HG03457 (cell line): ENCODE data around the gene MECP2.
"Not testable (repeated sequence)": the region's sequence is repeated elsewhere in the genome, so short reads cannot be mapped to it uniquely, and the experiment has no call there.

ENCODE experiments used
- ATAC-seq: cut with Tn5 transposase; IDR thresholded peaks from one replicate; pipeline ENCODE4 v1.9.1; 2021; ENCODE audit warnings: moderate number of reproducible peaks; ENCODE audit not compliant: unreplicated experiment

Gene MECP2

DNA sequence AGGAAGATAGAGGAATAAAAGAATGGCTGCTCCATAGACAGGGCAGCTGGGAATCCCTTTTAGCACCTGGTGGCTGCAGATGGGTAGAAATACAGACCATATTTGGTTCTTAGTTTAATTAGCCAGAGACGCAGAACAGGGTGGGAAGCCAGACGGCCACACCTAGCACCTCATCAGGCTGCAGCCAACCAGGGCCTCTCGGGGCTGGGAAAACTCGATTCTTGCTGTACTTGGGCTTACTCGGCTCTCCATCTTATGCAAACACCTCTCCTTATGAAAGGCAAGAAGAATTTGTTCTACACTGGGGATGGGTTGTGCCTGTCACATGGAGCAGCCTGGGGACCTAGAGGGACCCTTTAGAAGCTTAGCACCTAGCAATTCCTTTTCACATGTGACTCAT, 97.5 kb downstream of the MECP2 start:
- ATAC-seq = no peak

DNA sequence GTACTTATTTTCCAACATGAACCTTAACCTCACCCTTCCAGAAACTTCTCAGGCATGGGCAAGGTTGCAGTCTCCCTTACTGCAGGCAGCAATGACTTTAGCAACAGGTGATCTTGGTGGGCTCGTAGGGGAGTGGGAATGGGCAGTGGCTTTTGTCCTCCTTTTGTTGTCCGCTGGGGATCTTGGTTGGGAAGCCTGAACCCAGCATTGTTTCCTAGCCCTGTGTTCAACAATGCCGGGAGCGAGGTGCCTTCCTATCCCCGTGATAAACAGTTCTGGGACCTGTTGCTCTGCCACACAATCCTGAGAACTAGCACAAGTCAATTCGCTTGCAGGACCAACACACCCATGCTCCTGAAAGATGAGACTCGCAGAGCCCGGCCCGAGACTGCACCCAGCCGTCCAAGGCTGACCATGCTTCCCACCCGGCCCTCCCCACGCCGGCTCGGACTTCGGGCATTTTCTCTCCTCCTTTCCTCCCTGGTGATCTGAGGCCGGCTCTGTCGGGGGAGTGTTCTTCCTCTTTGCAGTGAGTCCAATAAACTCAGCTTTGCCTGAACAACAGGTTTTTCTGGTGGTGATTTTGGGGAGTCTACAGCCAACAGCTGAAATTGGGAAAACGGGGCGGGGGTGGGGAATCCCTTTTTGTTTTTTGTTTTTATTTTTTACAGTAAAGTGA, 98.0 kb downstream of the MECP2 start:
- no peak for ATAC-seq

DNA sequence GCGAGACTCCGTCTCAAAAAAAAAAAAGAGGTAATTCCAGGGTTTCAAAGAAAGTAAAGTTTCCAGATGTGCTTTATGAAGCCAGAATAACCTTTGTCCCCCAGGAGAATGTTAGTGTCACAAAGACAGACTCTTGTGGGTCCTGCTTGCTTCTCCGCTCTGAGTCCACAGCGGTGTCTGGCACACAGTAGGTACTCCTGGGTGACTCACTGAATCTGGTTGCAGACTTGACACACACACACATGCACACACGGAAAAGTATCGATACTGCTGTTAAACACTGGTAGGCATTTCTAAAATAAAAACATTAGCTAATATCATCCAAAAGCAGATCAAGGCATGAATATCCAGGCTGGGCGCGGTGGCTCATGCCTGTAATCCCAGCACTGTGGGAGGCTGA, 102.0 kb downstream of the MECP2 start:
- no peak for ATAC-seq

DNA sequence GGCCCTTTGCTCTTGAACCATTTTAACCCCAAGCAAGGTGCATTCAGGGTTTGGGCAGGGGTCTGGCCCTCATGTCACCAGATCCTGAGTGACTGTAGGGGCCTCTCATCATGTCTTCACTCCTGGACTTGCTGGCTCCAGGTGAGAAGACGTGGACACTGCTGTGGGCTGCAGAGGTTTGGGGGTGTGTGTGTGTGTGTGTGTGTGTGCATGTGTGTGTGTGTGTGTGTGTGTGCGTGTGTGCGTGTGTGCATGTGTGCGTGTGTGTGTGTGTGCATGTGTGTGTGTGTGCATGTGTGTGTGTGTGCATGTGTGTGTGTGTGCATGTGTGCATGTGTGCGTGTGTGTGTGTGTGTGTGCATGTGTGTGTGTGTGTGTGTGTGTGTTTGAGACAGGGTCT, 103.1 kb downstream of the MECP2 start:
- not testable (repeated sequence) for ATAC-seq

DNA sequence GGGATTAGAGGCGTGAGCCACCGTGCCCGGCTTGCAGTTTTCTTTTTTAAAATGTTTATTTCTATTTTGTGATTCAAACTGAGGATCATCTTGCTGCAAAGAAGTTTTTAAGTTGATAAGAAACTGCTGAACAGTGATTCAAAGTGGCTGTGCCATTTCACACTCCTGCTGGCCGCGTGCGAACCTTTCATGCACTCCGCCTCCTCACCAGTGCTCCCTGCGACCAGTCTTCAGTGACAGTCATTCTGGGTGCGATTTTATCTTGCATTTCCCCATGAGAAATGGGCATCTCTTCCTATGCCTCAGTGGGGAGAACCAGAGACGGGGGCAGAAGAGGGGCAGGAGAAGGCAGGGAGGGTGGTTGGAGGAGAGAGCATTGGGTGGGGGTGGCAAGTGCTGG, 103.5 kb downstream of the MECP2 start:
- no peak for ATAC-seq

DNA sequence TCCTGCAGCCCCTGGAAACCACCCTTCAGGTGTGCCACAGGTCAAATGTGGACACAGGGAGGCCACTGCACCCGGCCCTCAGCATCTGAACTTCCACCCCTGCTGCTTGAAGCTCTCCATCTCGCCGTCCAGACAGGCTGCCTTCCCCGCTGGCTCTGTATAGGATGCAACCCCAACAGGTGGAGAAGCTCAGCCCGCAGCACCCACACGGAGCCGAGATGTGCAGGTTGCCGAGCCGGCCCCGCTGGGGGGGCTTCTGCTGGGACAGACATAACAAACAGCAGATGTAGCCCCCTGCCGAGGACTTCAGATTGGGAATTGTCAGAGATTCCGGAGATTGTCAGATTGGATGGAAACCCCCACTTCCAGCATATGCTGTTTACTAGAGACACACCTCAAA, 104.4 kb downstream of the MECP2 start:
- no peak for ATAC-seq

DNA sequence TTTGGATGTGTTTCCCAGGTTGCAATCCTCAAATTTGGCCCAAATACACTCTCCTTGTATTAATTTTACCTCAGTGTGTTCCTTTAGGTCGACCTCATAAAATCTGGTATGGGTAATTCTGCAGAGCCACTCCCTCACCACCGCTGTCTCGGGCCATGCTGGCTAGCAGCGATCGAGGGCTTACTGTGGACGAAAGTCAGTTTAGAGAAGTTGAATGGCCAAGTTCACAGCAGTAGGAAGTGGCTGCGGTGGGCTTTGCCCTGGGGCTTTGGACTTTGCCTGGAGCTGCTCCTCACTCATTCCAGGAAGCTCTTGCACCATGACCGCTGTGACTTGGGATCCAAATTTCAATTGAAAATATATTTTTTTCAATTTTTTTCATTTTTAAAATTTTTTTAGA, 105.3 kb downstream of the MECP2 start:
- ATAC-seq = no peak

DNA sequence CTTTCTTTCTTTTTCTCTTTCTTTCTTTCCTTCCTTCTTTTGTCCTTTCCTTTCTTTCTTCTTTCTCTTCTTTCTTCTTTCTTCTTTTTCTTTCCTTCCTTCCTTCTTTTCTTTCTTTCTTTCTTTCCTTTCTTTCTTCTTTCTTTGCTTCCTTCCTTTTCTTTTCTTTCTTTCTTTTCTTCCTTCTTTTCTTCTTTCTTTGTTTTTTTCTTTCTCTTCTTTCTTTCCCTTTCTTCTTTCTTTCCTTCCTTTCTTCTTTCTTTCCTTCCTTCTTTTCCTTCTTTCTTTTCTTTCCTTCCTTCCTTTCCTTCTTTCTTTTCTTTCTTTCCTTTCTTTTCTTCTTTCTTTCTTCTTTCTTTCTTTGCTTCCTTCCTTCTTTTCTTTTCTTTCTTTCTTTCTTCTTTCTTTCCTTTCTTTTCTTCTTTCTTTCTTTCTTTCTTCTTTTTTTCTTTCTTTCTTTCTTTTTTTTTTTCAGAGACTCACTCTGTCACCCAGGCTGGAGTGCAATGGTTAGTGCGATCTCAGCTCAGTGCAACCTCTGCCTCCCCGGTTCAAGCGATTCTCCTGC, 106.4 kb downstream of the MECP2 start:
- no peak for ATAC-seq

DNA sequence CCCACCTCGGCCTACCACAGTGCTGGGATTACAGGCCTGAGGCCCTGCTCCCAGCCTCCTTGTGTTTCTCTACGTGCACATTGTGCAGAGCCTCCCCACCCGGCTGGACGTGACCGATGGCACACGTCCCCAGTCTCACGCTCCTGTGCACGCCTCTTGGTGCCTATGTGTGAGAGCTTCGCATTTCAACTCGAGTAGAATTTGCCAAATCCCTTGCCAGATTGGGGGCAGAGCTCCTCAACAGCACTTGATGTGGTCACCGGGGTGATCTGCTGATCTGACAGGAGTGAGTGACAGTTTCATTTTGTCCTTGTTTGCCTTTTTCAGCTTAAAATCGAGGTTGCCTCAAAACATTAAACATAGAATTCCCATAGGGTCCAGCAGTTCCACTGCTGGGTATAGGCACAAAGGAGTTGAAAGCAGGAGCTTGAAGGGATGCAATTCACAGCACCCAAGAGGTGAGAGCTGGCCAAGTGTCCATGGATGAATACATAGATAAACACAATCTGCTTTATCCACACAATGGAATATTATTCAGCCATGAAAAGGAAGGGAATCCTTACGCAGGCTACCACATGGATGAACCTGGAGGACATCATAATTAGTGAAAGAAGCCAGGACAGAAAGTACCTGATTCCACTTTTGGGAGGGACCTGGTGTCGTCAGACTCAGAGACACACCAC, 107.4 kb downstream of the MECP2 start:
- no peak for ATAC-seq

DNA sequence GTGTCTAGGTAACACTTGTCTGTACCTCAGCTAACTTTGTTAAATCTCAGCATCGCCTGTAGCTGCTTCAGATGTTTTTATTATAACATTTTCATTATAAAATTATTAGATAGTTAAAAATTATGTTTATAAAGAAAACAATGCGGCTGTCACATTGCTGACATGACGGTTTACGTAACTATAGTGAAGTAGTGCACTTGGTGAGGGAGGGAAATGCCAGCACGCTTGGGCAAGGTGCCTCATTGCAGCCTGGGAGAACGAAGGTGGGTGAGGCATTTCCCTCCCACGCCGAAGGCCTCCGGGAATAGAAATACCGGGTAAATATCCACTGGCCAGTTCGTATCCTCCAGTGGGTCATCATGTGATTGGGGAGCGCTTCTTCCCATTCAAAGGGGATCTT, 109.0 kb downstream of the MECP2 start:
- no peak for ATAC-seq

DNA sequence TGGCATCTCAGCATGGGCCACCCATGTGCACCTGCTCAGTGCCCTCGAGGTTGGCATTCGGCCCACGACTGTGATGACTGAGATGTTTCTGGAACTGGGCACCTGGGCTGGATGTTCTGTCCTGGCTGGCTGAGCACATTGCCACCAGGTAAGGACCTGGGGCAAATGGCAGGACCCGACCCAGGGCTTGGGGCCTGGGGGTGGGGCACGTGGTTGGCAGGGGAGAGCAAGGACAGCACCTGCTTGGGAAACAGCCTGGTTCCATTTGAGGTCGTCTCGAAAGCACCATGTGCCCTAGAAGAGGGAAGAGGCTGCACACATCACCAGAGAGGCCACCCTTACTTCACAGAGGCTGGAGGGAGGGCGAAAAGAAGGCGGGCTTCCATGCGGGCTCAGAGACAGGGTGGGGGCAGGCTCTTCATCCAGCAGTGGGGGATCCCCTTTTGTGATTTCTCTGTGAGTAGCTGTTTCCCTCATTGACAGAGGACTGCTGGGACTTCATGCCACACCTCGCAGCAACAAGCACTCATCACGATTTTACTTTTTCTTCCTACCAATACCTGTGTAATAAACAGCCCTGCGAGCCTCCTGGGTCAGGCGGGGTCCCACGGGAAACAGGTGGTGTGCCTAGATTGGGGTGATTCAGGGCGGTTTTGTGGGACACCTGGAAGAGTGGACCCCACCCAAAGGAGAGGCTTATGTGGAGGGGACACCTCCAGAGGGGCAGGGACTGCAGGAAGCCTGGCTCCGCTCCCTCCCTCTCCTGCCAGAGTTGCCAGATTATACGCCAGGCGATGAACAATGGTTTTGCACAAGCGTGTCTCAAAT, 113.0 kb downstream of the MECP2 start:
- ATAC-seq = no peak

DNA sequence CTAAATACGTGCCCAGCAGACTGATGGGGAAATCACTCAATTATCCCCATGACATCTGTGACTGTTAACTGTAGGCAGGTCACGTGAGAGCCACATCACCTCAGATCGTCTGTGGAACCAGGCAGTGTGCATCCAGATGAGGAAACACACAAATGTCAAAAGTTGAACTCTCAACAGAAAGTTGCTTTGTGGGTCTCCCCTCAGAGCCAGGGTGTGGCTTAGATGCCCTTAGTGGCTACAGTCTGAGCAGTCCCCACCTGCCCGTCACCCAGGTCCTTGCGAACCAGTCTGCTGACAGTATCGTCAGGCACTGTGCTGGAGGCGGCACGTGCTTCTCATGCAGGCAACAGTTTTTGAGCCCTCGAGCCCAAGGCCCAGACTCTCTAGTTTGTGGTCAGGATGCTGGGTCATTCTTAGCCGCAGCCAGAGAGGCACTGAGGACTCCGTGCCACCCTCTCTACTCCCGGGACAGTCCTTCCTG, 114.2 kb downstream of the MECP2 start:
- no peak for ATAC-seq

DNA sequence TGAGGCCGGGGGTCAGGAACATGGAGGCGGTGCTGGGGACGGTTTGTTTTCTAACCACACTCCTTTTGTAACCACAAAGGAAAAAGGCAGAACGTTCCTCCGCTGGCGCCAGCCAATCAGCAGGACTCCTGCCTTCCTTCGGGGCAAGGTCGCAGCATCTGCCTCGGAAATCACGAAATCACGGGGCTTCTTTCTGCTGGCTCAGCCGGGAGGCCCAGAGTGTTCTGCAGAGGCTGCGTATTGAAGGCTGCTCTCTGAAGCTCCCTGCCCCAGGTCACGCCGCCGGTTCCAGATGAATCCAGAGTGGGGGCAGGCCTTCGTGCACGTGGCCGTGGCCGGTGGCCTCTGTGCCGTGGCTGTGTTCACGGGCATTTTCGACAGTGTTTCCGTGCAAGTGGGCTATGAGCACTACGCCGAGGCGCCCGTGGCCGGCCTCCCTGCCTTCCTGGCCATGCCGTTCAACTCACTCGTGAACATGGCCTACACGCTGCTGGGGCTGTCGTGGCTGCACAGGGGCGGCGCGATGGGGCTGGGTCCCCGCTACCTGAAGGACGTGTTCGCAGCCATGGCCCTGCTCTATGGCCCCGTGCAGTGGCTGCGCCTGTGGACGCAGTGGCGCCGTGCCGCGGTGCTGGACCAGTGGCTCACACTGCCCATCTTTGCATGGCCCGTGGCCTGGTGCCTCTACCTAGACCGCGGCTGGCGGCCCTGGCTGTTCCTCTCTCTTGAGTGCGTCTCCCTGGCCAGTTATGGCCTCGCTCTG, 115.6 kb downstream of the MECP2 start:
- no peak for ATAC-seq

DNA sequence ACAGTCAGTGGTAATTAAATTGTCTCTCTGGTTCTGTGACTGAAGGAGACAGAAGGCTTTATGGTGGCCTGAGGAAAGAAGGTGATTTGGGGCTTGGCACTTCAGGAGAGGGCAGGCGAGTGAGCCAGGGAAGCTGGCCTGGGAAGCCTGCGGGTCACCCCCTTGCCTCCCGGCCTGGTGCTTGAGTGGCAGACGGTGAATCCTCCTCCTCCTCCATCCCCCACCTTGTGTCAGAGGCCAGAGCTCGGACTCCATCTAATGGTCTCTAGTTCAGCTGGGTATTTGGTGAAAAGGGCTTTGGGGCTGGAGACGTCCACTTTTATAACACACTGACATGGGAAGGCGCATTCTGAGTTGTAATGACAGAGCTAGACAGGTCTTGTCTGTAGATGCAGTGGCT, 116.3 kb downstream of the MECP2 start:
- ATAC-seq = no peak

DNA sequence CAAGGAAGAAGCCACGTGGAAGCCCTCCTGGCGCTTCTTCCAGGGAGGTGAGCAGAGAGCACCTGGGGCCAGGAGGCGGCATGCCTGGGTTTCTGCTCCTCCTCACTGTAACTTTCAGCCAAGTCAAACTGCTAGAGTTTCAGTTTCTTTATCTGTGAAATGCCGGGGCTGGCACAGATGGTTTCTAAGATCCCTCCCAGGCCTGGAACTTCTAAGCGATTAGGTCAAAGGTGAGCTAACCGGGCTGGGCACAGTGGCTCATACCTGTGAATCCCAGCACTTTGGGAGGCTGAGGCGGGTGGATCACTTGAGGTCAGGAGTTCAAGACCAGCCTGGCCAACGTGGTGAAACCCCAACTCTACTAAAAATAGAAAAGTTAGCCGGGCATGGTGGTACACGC, 117.1 kb downstream of the MECP2 start:
- not testable (repeated sequence) for ATAC-seq

DNA sequence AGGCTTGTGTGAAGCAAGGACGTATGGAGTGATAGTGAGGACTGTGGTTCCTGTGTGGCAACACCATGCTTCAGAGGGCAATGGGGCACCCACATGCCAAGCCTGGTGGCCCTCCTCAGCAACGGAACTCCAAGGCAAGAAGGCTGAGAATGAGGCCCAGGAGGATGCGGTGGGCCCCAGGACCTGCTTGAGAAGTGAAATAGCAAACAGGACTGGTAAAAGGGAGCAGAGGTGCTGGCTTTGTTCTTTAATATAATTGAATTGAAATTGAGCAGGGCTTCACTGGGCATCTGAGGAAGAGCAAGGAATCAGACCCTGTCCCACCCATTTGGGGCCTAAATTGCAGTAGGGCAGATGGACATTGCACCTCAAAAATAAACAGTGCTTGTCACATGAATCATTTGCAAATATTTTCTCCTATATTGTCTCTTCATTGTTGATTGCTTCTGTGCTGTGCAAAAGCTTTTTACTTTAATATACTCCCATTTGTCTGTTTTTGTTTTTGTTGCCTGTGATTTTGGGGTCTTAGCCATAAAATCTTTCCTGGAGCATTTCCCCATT, 122.7 kb downstream of the MECP2 start:
- ATAC-seq = no peak

DNA sequence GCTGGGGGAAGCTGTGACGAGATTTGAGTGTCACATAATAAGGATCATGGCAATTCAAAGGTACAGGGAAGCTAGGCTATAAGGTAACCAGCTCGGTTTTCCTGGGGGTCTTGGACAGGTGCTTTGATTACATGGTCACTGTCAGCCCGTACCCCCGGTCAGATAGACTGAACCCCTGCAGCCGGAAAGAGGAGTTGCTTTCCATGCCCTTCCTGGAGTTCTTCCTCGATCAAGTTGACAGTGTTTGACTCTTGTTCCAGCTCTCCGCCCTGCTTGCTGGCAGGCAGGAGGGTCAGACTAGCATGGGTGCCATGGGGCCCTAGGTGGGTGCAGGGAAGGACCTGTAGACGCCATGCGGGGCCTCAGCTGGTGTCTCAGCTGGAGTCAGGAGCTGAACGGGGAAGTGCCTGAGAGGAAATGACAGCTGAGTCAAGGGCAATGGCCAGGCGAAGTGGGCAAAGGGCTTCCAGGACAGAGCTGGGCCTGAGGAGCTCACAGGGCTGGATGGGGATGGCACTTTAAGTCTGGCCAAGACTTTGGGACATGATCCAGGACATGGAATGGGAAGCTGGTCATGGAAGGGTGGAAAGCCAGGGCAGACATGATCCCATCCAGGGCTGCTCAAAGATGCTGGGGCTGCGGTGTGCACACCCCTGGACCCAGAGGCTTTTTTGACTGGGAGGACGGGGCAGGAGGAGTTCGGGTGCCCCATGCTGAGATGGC, 123.4 kb downstream of the MECP2 start:
- ATAC-seq = no peak

DNA sequence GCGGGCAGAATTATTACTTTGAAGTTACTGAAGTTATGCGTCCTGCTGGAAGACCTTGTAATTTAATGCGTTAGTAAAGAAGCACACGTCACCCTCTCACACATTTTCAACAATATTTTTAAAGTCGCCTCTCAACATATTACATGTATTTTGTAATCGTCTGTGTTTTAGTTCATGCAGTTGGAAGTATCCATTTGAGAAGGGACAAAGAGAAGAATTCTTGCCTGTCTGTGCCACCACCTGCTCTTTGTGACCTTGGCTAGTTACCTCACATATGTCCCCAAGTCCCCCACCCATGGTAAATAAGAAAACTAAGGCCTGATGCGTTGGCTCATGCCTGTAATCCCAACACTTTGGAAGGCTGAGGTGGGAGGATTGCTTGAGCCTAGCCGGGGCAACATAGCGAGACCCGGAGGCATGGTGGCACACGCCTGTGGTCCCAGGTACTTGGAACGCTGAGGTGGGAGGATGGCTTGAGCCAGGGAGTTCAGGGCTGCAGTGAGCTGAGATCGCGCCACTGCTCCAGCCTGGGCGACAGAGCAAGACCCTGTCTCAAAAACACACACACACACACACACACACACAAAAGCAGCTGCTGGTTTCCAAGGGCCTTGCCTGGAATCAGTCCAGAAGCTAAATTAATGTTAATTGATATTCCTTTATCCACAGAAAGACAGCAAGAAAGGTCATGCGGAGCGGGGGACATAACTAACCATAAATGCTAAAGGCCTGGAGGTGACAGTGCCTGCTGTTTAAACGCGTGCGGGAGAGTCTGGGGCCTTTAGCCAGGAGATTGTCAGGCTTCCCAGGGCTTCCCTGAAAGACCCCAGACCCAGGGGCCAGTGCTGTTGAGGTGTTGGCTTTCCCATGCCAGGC, 124.2 kb downstream of the MECP2 start:
- ATAC-seq = no peak
